A549 (cell line): Measurements from ENCODE around the gene TESK2.

Experiments
- CHD2 ChIP-seq: fragments of 150-350 bp; IDR thresholded peaks from 2 replicates; pipeline ENCODE4 v1.6.1; 2014; ENCODE audit warnings: low read length; ENCODE audit not compliant: partially characterized antibody
- FOSL2 ChIP-seq, 2 experiments: fragments of 450-650 bp in 1 of 2; fragments of >200 bp in 1 of 2; sonication (Bioruptor Twin) in 1 of 2; formaldehyde crosslinking; IDR thresholded peaks; 2 replicates each; pipeline versions ENCODE4 v1.5.0 to v1.6.1; 2016 to 2020; ENCODE audit warnings: mild to moderate bottlenecking in 1 of 2, moderate library complexity in 1 of 2
- HES2 ChIP-seq: fragments of >200 bp; sonication (Bioruptor Twin); formaldehyde crosslinking; IDR thresholded peaks from 2 replicates; pipeline ENCODE4 v1.6.1; 2016
- MAFK ChIP-seq: fragments of 450-650 bp; IDR thresholded peaks from 2 replicates; pipeline ENCODE4 v1.6.1; 2014; ENCODE audit not compliant: partially characterized antibody
- USF2 ChIP-seq: fragments of 450-650 bp; IDR thresholded peaks from 2 replicates; pipeline ENCODE4 v1.6.1; 2014; ENCODE audit warnings: antibody characterized with exemption
- TF ChIP-seq, protein P1 (sequence below): fragments of >200 bp; sonication (Bioruptor Twin); formaldehyde crosslinking; IDR thresholded peaks from 3 replicates; pipeline ENCODE4 v1.5.1; 2016

GRCh38 chr1:45383191-45383590, 107.8 kb downstream of the TESK2 start:
- TF ChIP-seq, protein P1, sequence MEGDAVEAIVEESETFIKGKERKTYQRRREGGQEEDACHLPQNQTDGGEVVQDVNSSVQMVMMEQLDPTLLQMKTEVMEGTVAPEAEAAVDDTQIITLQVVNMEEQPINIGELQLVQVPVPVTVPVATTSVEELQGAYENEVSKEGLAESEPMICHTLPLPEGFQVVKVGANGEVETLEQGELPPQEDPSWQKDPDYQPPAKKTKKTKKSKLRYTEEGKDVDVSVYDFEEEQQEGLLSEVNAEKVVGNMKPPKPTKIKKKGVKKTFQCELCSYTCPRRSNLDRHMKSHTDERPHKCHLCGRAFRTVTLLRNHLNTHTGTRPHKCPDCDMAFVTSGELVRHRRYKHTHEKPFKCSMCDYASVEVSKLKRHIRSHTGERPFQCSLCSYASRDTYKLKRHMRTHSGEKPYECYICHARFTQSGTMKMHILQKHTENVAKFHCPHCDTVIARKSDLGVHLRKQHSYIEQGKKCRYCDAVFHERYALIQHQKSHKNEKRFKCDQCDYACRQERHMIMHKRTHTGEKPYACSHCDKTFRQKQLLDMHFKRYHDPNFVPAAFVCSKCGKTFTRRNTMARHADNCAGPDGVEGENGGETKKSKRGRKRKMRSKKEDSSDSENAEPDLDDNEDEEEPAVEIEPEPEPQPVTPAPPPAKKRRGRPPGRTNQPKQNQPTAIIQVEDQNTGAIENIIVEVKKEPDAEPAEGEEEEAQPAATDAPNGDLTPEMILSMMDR = no peak
- TF ChIP-seq FOSL2 (IDR thresholded peaks at IDR 0.05) (no peak), FOSL2 (CRISPR knock-in tag; IDR thresholded peaks at IDR 0.05) (no peak), HES2 (no peak), USF2 (no peak), CHD2 (no peak), MAFK (no peak)
